GM12878 (cell line): Measurements from ENCODE around the gene KLHL30. TPM values are rescaled to one million over a fixed set of nuclear protein-coding genes. Genes with fewer than 3 reads are reported as not detected.

Experiments used
- ATAC-seq: fragments of 200-7000 bp; cut with Tn5 transposase; 3 replicates; pipeline ENCODE4 v1.9.1; 2020; ENCODE audit warnings: mild to moderate bottlenecking, moderate library complexity
- BruUV-seq: library from RNA; stranded (reverse); fragments of 400-500 nt; replicated peaks from 2 replicates; lab custom pipeline; 2021; lab: Mats Ljungman, UMichigan
- CTCF ChIA-PET: fragments of 300-600 bp; sonication (Branson Sonifier 250); formaldehyde crosslinking; extraction: SDS; loops from one replicate; lab custom pipeline; 2021; ENCODE audit warnings: inconsistent platforms; lab: Yijun Ruan, JAX
- POLR2A ChIA-PET: fragments of 350-600 bp; formaldehyde crosslinking; extraction: SDS; loops from one replicate; lab custom pipeline; 2021; ENCODE audit warnings: inconsistent platforms; lab: Charles Lee
- RAD21 ChIA-PET: fragments of 300-600 bp; sonication (Branson Sonifier 250); formaldehyde crosslinking; loops from one replicate; lab custom pipeline; 2023; ENCODE audit warnings: antibody characterized with exemption; ENCODE audit not compliant: unreplicated experiment; lab: Charles Lee
- SMC1A ChIA-PET: fragments of 300-600 bp; sonication (Branson Sonifier 250); formaldehyde crosslinking; loops from one replicate; lab custom pipeline; 2023; ENCODE audit not compliant: unreplicated experiment, uncharacterized antibody; lab: Charles Lee
- DNase-seq: peaks from one replicate; pipeline ENCODE4 v3.0.0-alpha.2; 2011; ENCODE audit warnings: low read depth, low spot score
- FAIRE-seq: peaks from 3 replicates; lab custom pipeline; 2011; peaks lifted over from hg19 to GRCh38; lab: Jason Lieb, UNC
- H2AFZ ChIP-seq: 2 replicates; pipeline ENCODE4 v1.6.0; 2011; ENCODE audit warnings: low read depth, low read length, control low read depth; ENCODE audit not compliant: control insufficient read depth
- H3K27ac ChIP-seq: 2 replicates; pipeline ENCODE4 v1.5.1; 2011; ENCODE audit warnings: control low read depth; ENCODE audit not compliant: control insufficient read depth, insufficient read depth
- H3K27me3 ChIP-seq, 2 experiments: replicated peaks in 1 of 2; 2 replicates each; pipeline versions ENCODE4 v1.6.0 to v1.6.1; 2011; ENCODE audit warnings: low read length in 1 of 2; ENCODE audit not compliant: control insufficient read depth in 2 of 2, insufficient read depth in 2 of 2
- H3K36me3 ChIP-seq, 2 experiments: 2 replicates each; pipeline ENCODE4 v1.5.1; 2011; ENCODE audit warnings: low read length in 1 of 2; ENCODE audit not compliant: control insufficient read depth in 2 of 2, insufficient read depth in 2 of 2
- H3K4me1 ChIP-seq: 2 replicates; pipeline ENCODE4 v1.6.1; 2011; ENCODE audit warnings: mild to moderate bottlenecking, low read length, moderate library complexity, mixed read lengths; ENCODE audit not compliant: control insufficient read depth, insufficient read depth
- H3K4me2 ChIP-seq: 2 replicates; pipeline ENCODE4 v1.6.0; 2011; ENCODE audit warnings: control low read depth; ENCODE audit not compliant: control insufficient read depth, insufficient read depth
- H3K4me3 ChIP-seq: fragments of 200-600 bp; sonication (generic); 2 replicates; pipeline ENCODE4 v1.5.1; 2016
- H3K79me2 ChIP-seq: 2 replicates; pipeline ENCODE4 v1.6.0; 2011; ENCODE audit warnings: low read length; ENCODE audit not compliant: control insufficient read depth, insufficient read depth
- H3K9ac ChIP-seq: 2 replicates; pipeline ENCODE4 v1.8.0; 2011; ENCODE audit warnings: low read length, control low read depth, mixed read lengths; ENCODE audit not compliant: control insufficient read depth, insufficient read depth
- H3K9me3 ChIP-seq: replicated peaks from 3 replicates; pipeline ENCODE4 v1.5.1; 2011; ENCODE audit warnings: mild to moderate bottlenecking, low read length; ENCODE audit not compliant: control insufficient read depth, insufficient read depth
- H4K20me1 ChIP-seq: 2 replicates; pipeline ENCODE4 v1.6.0; 2011; ENCODE audit not compliant: control insufficient read depth, insufficient read depth
- BHLHE40 ChIP-seq, 2 experiments: fragments of 450-650 bp in 1 of 2; IDR thresholded peaks; 2 replicates each; pipeline ENCODE4 v1.6.1; 2011 to 2017; ENCODE audit warnings: low read depth in 2 of 2, borderline replicate concordance in 1 of 2, improper control_type of control experiment in 1 of 2, low read length in 1 of 2, mild to moderate bottlenecking in 1 of 2
- CBX5 ChIP-seq: sonication (generic); IDR thresholded peaks from 2 replicates; pipeline ENCODE4 v1.6.1; 2016; ENCODE audit warnings: low read depth, moderate library complexity, mild to moderate bottlenecking, inconsistent platforms
- CHD2 ChIP-seq: IDR thresholded peaks from 2 replicates; pipeline ENCODE4 v1.6.1; 2011; ENCODE audit warnings: low read depth, low read length, improper control_type of control experiment, borderline replicate concordance
- CREM ChIP-seq: IDR thresholded peaks from 2 replicates; pipeline ENCODE4 v1.6.1; 2014; ENCODE audit warnings: antibody characterized with exemption, low read depth
- CTCF ChIP-seq, 3 experiments: IDR thresholded peaks in 2 of 3; conservative IDR thresholded peaks in 1 of 3; 2 replicates each; pipeline ENCODE4 v1.5.1; 2011; ENCODE audit warnings: low read depth in 3 of 3, low read length in 3 of 3, mild to moderate bottlenecking in 3 of 3, control low read depth in 2 of 3, moderate library complexity in 2 of 3, inconsistent platforms in 1 of 3, mixed read lengths in 1 of 3; ENCODE audit not compliant: control insufficient read depth in 2 of 3, insufficient read depth in 1 of 3; ENCODE audit errors: extremely low read depth in 1 of 3
- ESRRA ChIP-seq: IDR thresholded peaks from 2 replicates; pipeline ENCODE4 v1.6.1; 2012; ENCODE audit warnings: mild to moderate bottlenecking, low read length, improper control_type of control experiment
- FOS ChIP-seq: IDR thresholded peaks from 3 replicates; pipeline ENCODE4 v1.6.1; 2011; ENCODE audit warnings: borderline replicate concordance; ENCODE audit not compliant: insufficient read length; ENCODE audit errors: extremely low read depth
- HDAC6 ChIP-seq: fragments of 200-600 bp; sonication (generic); IDR thresholded peaks from one replicate; pipeline ENCODE4 v1.8.0; 2017; ENCODE audit warnings: antibody characterized with exemption; ENCODE audit not compliant: unreplicated experiment
- PAX5 ChIP-seq: IDR thresholded peaks from 2 replicates; pipeline ENCODE4 v1.6.1; 2011; ENCODE audit warnings: low read depth, low read length, borderline replicate concordance
- RAD51 ChIP-seq: fragments of 450-650 bp; IDR thresholded peaks from 2 replicates; pipeline ENCODE4 v1.6.1; 2016; ENCODE audit warnings: moderate library complexity, mild to moderate bottlenecking, inconsistent platforms
- RELB ChIP-seq: fragments of 450-650 bp; IDR thresholded peaks from 2 replicates; pipeline ENCODE4 v1.6.1; 2017; ENCODE audit warnings: low read depth, mild to moderate bottlenecking, moderate library complexity
- SPI1 ChIP-seq: IDR thresholded peaks from 2 replicates; pipeline ENCODE4 v1.6.1; 2011; ENCODE audit warnings: low read depth, mild to moderate bottlenecking, low read length, moderate library complexity, borderline replicate concordance; ENCODE audit not compliant: insufficient read depth
- SREBF1 ChIP-seq: IDR thresholded peaks from 2 replicates; pipeline ENCODE4 v1.6.1; 2012; ENCODE audit warnings: mild to moderate bottlenecking, low read length
- ZBTB40 ChIP-seq: fragments of 450-650 bp; IDR thresholded peaks from 2 replicates; pipeline ENCODE4 v1.6.1; 2016; ENCODE audit warnings: mild to moderate bottlenecking, moderate library complexity, borderline replicate concordance
- ZNF274 ChIP-seq: IDR thresholded peaks from one replicate; pipeline ENCODE4 v1.8.0; 2011; ENCODE audit not compliant: insufficient read length, insufficient read depth
- ZNF622 ChIP-seq: fragments of 450-650 bp; IDR thresholded peaks from 2 replicates; pipeline ENCODE4 v1.6.1; 2017; ENCODE audit warnings: mild to moderate bottlenecking, inconsistent platforms
- WGBS: methylation state at CpG from one replicate; pipeline ENCODE4 v1.1.6; 2016; ENCODE audit warnings: low lambda C conversion rate; ENCODE audit not compliant: insufficient replicate concordance, insufficient coverage; ENCODE audit errors: missing lambda C conversion rate; 5-methylcytosine and 5-hydroxymethylcytosine counted together
- in situ Hi-C: fragments of 300-500 bp; cut with MboI; formaldehyde crosslinking; loops from 9 replicates; pipeline ENCODE4 v1.14.3; 2018; ENCODE audit warnings: mixed read lengths
- intact Hi-C: fragments of 100-400 bp; cut with micrococcal nuclease; formaldehyde crosslinking; loops from one replicate; pipeline ENCODE4 v1.14.2; 2022; ENCODE audit not compliant: unreplicated experiment
- polyA plus RNA-seq, 11 experiments: library from polyadenylated mRNA; depleted of rRNA in 4 of 11; unstranded in 6 of 11; stranded (reverse) in 5 of 11; fragments of >200 nt; fragmentation: Nextera tagmentation in 4 of 11; fragmentation: Illumina TruSeq in 1 of 11; extraction: Ambion mirVana in 4 of 11; extraction: Trizol in 1 of 11; gene quantifications; 1 replicate in 1 of 11; 2 replicates in 10 of 11; pipeline versions ENCODE4 v1.2.1 to v1.2.3, GENCODE V29; 2011 to 2016; ENCODE audit warnings: inconsistent platforms in 2 of 11, missing spikeins in 2 of 11, low read depth in 1 of 11
- total RNA-seq, 4 experiments: library from RNA; depleted of rRNA in 3 of 4; stranded (reverse); fragments of >200 nt in 3 of 4; fragmentation: Illumina TruSeq in 1 of 4; extraction: Trizol in 1 of 4; gene quantifications; 2 replicates each; pipeline versions ENCODE4 v1.2.1 to v1.2.3, GENCODE V29; 2013 to 2021

KLHL30 gene
- total and polyA plus RNA-seq, 10 of the 15 experiments (the other 5 are each of a cell fraction or from before 2014, with no cell fraction given): 0.03 TPM; not detected in 9

GRCh38 chr2:238092486-238093035 is 45.9 kb upstream of the KLHL30 start:
- RAD21 ChIA-PET: interaction anchor here (0.6 kb wide), 1 partner anchor 199 kb away, joined by 3 read pairs; no protein-coding TSS in a partner anchor
- Histone ChIP-seq H3K27ac (no peak overlapping the region), H4K20me1 (no peaks in the 10 kb centered on the region), H2AFZ (no peak overlapping the region), H3K9me3 (no peaks in the 10 kb centered on the region), H3K79me2 (no peaks in the 10 kb centered on the region), H3K4me3 (no peak overlapping the region), H3K4me1 (no peaks in the 10 kb centered on the region), H3K9ac (no peak overlapping the region), H3K36me3 (peaks cover 1 to 2% of the 10 kb centered on the region in 2 experiments; a peak in 3 of 4 replicates), H3K27me3 (no peaks in the 10 kb centered on the region), H3K4me2 (no peak overlapping the region)
- CTCF ChIA-PET: no interaction called here
- DNase-seq: no peak
- POLR2A ChIA-PET: no interaction called here
- 98% methylated on average over 12 of the region's 12 CpGs for WGBS
- no TSS peak for BruUV-seq
- in situ Hi-C loops (no loop called here), intact Hi-C loops (no loop called here)
- SMC1A ChIA-PET: no interaction called here
- no peak for ATAC-seq
- FAIRE-seq: no peak
- TF ChIP-seq PAX5: no peak
- TF ChIP-seq SREBF1: no peak
- no peak for TF ChIP-seq ESRRA
- no peak for TF ChIP-seq CHD2
- TF ChIP-seq RAD51: no peak
- TF ChIP-seq FOS: no peak
- no peak for TF ChIP-seq SPI1
- no peak for TF ChIP-seq ZNF622
- TF ChIP-seq CTCF (IDR thresholded peaks at IDR 0.05 in 2 of 3, conservative IDR thresholded peaks at IDR 0.05 in 1 of 3; ENCODE audit: control insufficient read depth in 2 of 3, extremely low read depth in 1 of 3, insufficient read depth in 1 of 3, low read depth in 3 of 3, low read length in 3 of 3): no peak
- TF ChIP-seq CREM: no peak
- TF ChIP-seq ZNF274: no peak
- TF ChIP-seq ZBTB40: no peak
- no peak for TF ChIP-seq CBX5
- no peak for TF ChIP-seq RELB
- no peak for TF ChIP-seq HDAC6
- TF ChIP-seq BHLHE40 (IDR thresholded peaks at IDR 0.05; ENCODE audit: borderline replicate concordance in 1 of 2, low read depth in 2 of 2, low read length in 1 of 2): no peak
